WTC11 (cell line): ENCODE data around the gene STN1.
"Not testable (repeated sequence)": the region's sequence is repeated elsewhere in the genome, so short reads cannot be mapped to it uniquely, and the experiment has no call there.

Source experiments
- CTCF ChIP-seq: fragments of 200-600 bp; IDR thresholded peaks from 2 replicates; pipeline ENCODE4 v1.8.0; 2022; ENCODE audit warnings: antibody characterized with exemption
- ELF4 ChIP-seq: sonication (generic); formaldehyde crosslinking; IDR thresholded peaks from 2 replicates; pipeline ENCODE4 v1.8.1; 2022; ENCODE audit warnings: low read depth, mild to moderate bottlenecking, moderate library complexity, missing genetic modification reagents
- MLX ChIP-seq: sonication (generic); formaldehyde crosslinking; IDR thresholded peaks from 2 replicates; pipeline ENCODE4 v1.8.1; 2023; ENCODE audit warnings: mild to moderate bottlenecking, missing genetic modification reagents, moderate library complexity
- TEAD1 ChIP-seq: sonication (generic); formaldehyde crosslinking; IDR thresholded peaks from 2 replicates; pipeline ENCODE4 v1.8.0; 2022; ENCODE audit warnings: mild to moderate bottlenecking, missing genetic modification reagents

GRCh38 chr10:103845346-103845745 lies 72.6 kb downstream of the STN1 start:
- not testable (repeated sequence) for TF ChIP-seq ELF4 (CRISPR knock-in tag); CTCF; MLX (CRISPR knock-in tag); TEAD1 (CRISPR knock-in tag)
